HCT116 (cell line): ENCODE results near the gene CGN. TPM values are rescaled to one million over a fixed set of nuclear protein-coding genes. Genes with fewer than 3 reads are reported as not detected.

Experiments used
- ATAC-seq: fragments of 200-7000 bp; cut with Tn5 transposase; 2 replicates; pipeline ENCODE4 v1.9.1; 2020; ENCODE audit warnings: mild to moderate bottlenecking, moderate library complexity
- BruUV-seq: library from RNA; stranded (reverse); fragments of 400-500 nt; replicated peaks from 2 replicates; lab custom pipeline; 2021; lab: Mats Ljungman, UMichigan
- CTCF ChIA-PET: fragments of 300-600 bp; sonication (Branson Sonifier 250); formaldehyde crosslinking; loops from one replicate; lab custom pipeline; 2021; ENCODE audit warnings: antibody characterized with exemption; lab: Charles Lee
- POLR2A ChIA-PET: fragments of 300-600, 350-600 bp; sonication (Branson Sonifier 250); formaldehyde crosslinking; loops from one replicate; lab custom pipeline; 2021; ENCODE audit warnings: antibody characterized with exemption; lab: Charles Lee
- RAD21 ChIA-PET, 2 experiments: fragments of 300-600 bp; sonication (Branson Sonifier 250); formaldehyde crosslinking; loops; one replicate each; lab custom pipeline; 2023; ENCODE audit warnings: low total read pairs in 2 of 2; ENCODE audit not compliant: uncharacterized antibody in 2 of 2, unreplicated experiment in 2 of 2, low non-redundant PET in 1 of 2; lab: Charles Lee
- DNase-seq: peaks from one replicate; pipeline ENCODE4 v3.0.0-alpha.2; 2010; ENCODE audit warnings: low read depth, low spot score
- H2AFZ ChIP-seq: fragments of 200-600 bp; shearing (Covaris generic), sonication (generic); 2 replicates; pipeline ENCODE4 v1.6.1; 2017; ENCODE audit warnings: low read depth, mixed run types, mixed read lengths, antibody characterized with exemption, low read length; ENCODE audit not compliant: poor library complexity, severe bottlenecking
- H3K27ac ChIP-seq: 2 replicates; pipeline ENCODE4 v1.5.1; 2012; ENCODE audit warnings: low read depth, low read length
- H3K27me3 ChIP-seq: fragments of 200-600 bp; sonication (generic); 2 replicates; pipeline ENCODE4 v1.6.1; 2016; ENCODE audit warnings: mixed run types, low read length, mixed read lengths; ENCODE audit not compliant: insufficient read depth
- H3K36me3 ChIP-seq, 2 experiments: fragments of 200-500 bp in 1 of 2; fragments of 200-600 bp in 1 of 2; sonication (Bioruptor generic) in 1 of 2; sonication (generic) in 1 of 2; 2 replicates each; pipeline versions ENCODE4 v1.5.1 to v1.6.1; 2014 to 2016; ENCODE audit warnings: low read length in 2 of 2, inconsistent platforms in 1 of 2, mixed read lengths in 1 of 2, mixed run types in 1 of 2; ENCODE audit not compliant: insufficient read depth in 2 of 2, control insufficient read depth in 1 of 2
- H3K4me1 ChIP-seq, 2 experiments: fragments of 200-600 bp in 1 of 2; sonication (generic) in 1 of 2; 2 replicates each; pipeline versions ENCODE4 v1.5.1 to v1.6.1; 2012 to 2017; ENCODE audit warnings: low read length in 2 of 2, inconsistent platforms in 1 of 2, mild to moderate bottlenecking in 1 of 2, mixed read lengths in 1 of 2, mixed run types in 1 of 2, moderate library complexity in 1 of 2; ENCODE audit not compliant: insufficient read depth in 2 of 2, control insufficient read depth in 1 of 2
- H3K4me2 ChIP-seq: fragments of 200-600 bp; sonication (generic); 2 replicates; pipeline ENCODE4 v1.6.1; 2017; ENCODE audit warnings: mixed run types, low read length, mixed read lengths
- H3K4me3 ChIP-seq, 2 experiments: fragments of 200-600 bp in 1 of 2; sonication (generic) in 1 of 2; replicated peaks in 1 of 2; 2 replicates each; pipeline ENCODE4 v1.5.1; 2011 to 2016; ENCODE audit warnings: low read length in 2 of 2, control low read depth in 1 of 2, low read depth in 1 of 2, mild to moderate bottlenecking in 1 of 2, mixed read lengths in 1 of 2, mixed run types in 1 of 2
- H3K79me2 ChIP-seq: fragments of 200-600 bp; sonication (generic); 2 replicates; pipeline ENCODE4 v1.6.1; 2017; ENCODE audit warnings: mild to moderate bottlenecking, mixed run types, low read length, moderate library complexity, mixed read lengths; ENCODE audit not compliant: insufficient read depth
- H3K9ac ChIP-seq: fragments of 200-600 bp; sonication (generic); 2 replicates; pipeline ENCODE4 v1.6.1; 2016; ENCODE audit warnings: low read length, mixed read lengths
- H3K9me2 ChIP-seq: fragments of 200-600 bp; sonication (generic), shearing (Covaris generic); 2 replicates; pipeline ENCODE4 v1.6.1; 2017; ENCODE audit warnings: mixed run types, mild to moderate bottlenecking, moderate library complexity; ENCODE audit not compliant: insufficient read depth
- H3K9me3 ChIP-seq, 2 experiments: fragments of 200-500 bp in 1 of 2; fragments of 200-600 bp in 1 of 2; sonication (Bioruptor generic) in 1 of 2; sonication (generic) in 1 of 2; 2 replicates each; pipeline ENCODE4 v1.6.1; 2014 to 2017; ENCODE audit warnings: low read length in 2 of 2, mixed read lengths in 2 of 2, inconsistent platforms in 1 of 2, low read depth in 1 of 2, mild to moderate bottlenecking in 1 of 2, mixed run types in 1 of 2, moderate library complexity in 1 of 2; ENCODE audit not compliant: control insufficient read depth in 1 of 2, insufficient read depth in 1 of 2
- H4K20me1 ChIP-seq: fragments of 200-600 bp; sonication (generic), shearing (Covaris generic); 2 replicates; pipeline ENCODE4 v1.6.1; 2017; ENCODE audit warnings: mixed run types, mild to moderate bottlenecking, moderate library complexity; ENCODE audit not compliant: insufficient read depth
- CBX3 ChIP-seq: IDR thresholded peaks from 2 replicates; pipeline ENCODE4 v1.6.1; 2012; ENCODE audit warnings: low read depth
- EGR1 ChIP-seq: IDR thresholded peaks from 2 replicates; pipeline ENCODE4 v1.6.1; 2012; ENCODE audit warnings: low read depth
- EZH2 ChIP-seq: fragments of 200-600 bp; sonication (generic); IDR thresholded peaks from 2 replicates; pipeline ENCODE4 v1.6.1; 2017; ENCODE audit warnings: antibody characterized with exemption, mixed run types
- EZH2phosphoT487 ChIP-seq: fragments of 200-600 bp; IDR thresholded peaks from 2 replicates; pipeline ENCODE4 v1.6.1; 2018; ENCODE audit warnings: antibody characterized with exemption, borderline replicate concordance
- FOSL1 ChIP-seq: IDR thresholded peaks from 2 replicates; pipeline ENCODE4 v1.6.1; 2012; ENCODE audit warnings: low read depth
- JUND ChIP-seq: IDR thresholded peaks from 2 replicates; pipeline ENCODE4 v1.6.1; 2012
- MAX ChIP-seq: IDR thresholded peaks from 2 replicates; pipeline ENCODE4 v1.6.1; 2012
- SIN3A ChIP-seq: IDR thresholded peaks from 2 replicates; pipeline ENCODE4 v1.6.1; 2012; ENCODE audit warnings: low read depth
- SRF ChIP-seq: IDR thresholded peaks from 2 replicates; pipeline ENCODE4 v1.6.1; 2012; ENCODE audit warnings: low read depth
- YY1 ChIP-seq: IDR thresholded peaks from 2 replicates; pipeline ENCODE4 v1.6.1; 2011; ENCODE audit warnings: low read length, low read depth, moderate library complexity, mild to moderate bottlenecking; ENCODE audit not compliant: insufficient replicate concordance; ENCODE audit errors: extremely low read depth
- ZBTB33 ChIP-seq: IDR thresholded peaks from 2 replicates; pipeline ENCODE4 v1.6.1; 2011; ENCODE audit warnings: mild to moderate bottlenecking, low read length, moderate library complexity; ENCODE audit not compliant: insufficient replicate concordance; ENCODE audit errors: extremely low read depth
- ZNF274 ChIP-seq: fragments of 200-500 bp; sonication (Bioruptor generic); IDR thresholded peaks from 2 replicates; pipeline ENCODE4 v1.6.1; 2014; ENCODE audit warnings: mild to moderate bottlenecking, low read depth, low read length, inconsistent platforms
- intact Hi-C: fragments of 100-400 bp; cut with micrococcal nuclease; formaldehyde crosslinking; loops from 2 replicates; pipeline ENCODE4 v1.10.0; 2022
- total RNA-seq: library from RNA; stranded (reverse); gene quantifications from one replicate; pipeline ENCODE4 v1.2.1, GENCODE V29; 2021; ENCODE audit not compliant: unreplicated experiment

CGN gene
- total RNA-seq, 1 experiment from 2014 or later, result 19.7 TPM

- no peaks in the 10 kb centered on the region for H3K36me3 ChIP-seq
- BruUV-seq, result no TSS peak
- no peak for ATAC-seq
- peaks cover 38 to 60% of the 10 kb centered on the region in 2 experiments for H3K4me1 ChIP-seq
- TF ChIP-seq EZH2 (no peak), EZH2phosphoT487 (no peak), CBX3 (no peak), SIN3A (no peak)
- TF ChIP-seq, all 23 proteins: peak for 0
- no peaks in the 10 kb centered on the region for H3K9me3 ChIP-seq
- CTCF ChIA-PET, result no interaction called here
- H3K4me3 ChIP-seq, result peak overlapping the region in 1 of 2 experiments; percentile 36; a peak in 1 of 4 replicates
- peak overlapping the region; percentile 25 for H3K9ac ChIP-seq
- intact Hi-C loops, result no loop called here
- no peak for DNase-seq
- RAD21 ChIA-PET, result no interaction called here
- H3K27me3 ChIP-seq, result no peaks in the 10 kb centered on the region
- POLR2A ChIA-PET, result interaction anchor here (0.7 kb wide), 1 partner anchor 138 kb away, joined by 3 read pairs; no protein-coding TSS in a partner anchor
- peaks cover 27% of the 10 kb centered on the region for H3K79me2 ChIP-seq
- H3K4me2 ChIP-seq, result peak overlapping the region; percentile 69
- H3K27ac ChIP-seq, result no peak overlapping the region
- no peaks in the 10 kb centered on the region for H3K9me2 ChIP-seq
- H2AFZ ChIP-seq, result no peak overlapping the region
- H4K20me1 ChIP-seq, result no peaks in the 10 kb centered on the region
These were observed 35.1 kb downstream of the CGN start for GRCh38 chr1:151546011-151546925.

- intact Hi-C loops, result no loop called here
- no peaks in the 10 kb centered on the region for H3K9me3 ChIP-seq
- H4K20me1 ChIP-seq, result no peaks in the 10 kb centered on the region
- no peaks in the 10 kb centered on the region for H3K27me3 ChIP-seq
- RAD21 ChIA-PET, result no interaction called here
- CTCF ChIA-PET, result no interaction called here
- H3K27ac ChIP-seq, result peak overlapping the region; percentile 33
- no peaks in the 10 kb centered on the region for H3K36me3 ChIP-seq
- DNase-seq (peak; percentile 35), ATAC-seq (peak; percentile 77)
- H3K4me2 ChIP-seq, result peak overlapping the region; percentile 69
- peak overlapping the region; percentile 25 for H3K9ac ChIP-seq
- BruUV-seq, result no TSS peak
- POLR2A ChIA-PET, result interaction anchor here (2.3 kb wide), 1 partner anchor 7 kb away, joined by 23 read pairs; the partner anchor contains the start of gene TUFT1
- H3K4me1 ChIP-seq, result peaks cover 38 to 51% of the 10 kb centered on the region in 2 experiments
- peaks cover 26% of the 10 kb centered on the region for H3K79me2 ChIP-seq
- H3K9me2 ChIP-seq, result no peaks in the 10 kb centered on the region
- no peak overlapping the region for H2AFZ ChIP-seq
- peak overlapping the region in 1 of 2 experiments; percentile 36; a peak in 2 of 4 replicates for H3K4me3 ChIP-seq
- no peak for TF ChIP-seq SRF
- TF ChIP-seq ZBTB33, result no peak
- no peak for TF ChIP-seq ZNF274
- peak; percentile 90 for TF ChIP-seq MAX
- 0 out of 2 replicates have a peak, but pooled peaks have one; percentile 12 for TF ChIP-seq EGR1
- TF ChIP-seq SIN3A, result peak; percentile 78; the same call in 1 of the 2 replicates
- TF ChIP-seq YY1, result no peak
- no peak for TF ChIP-seq JUND
- no peak for TF ChIP-seq EZH2phosphoT487
- no peak for TF ChIP-seq FOSL1
These were observed 36.1 kb downstream of the CGN start for GRCh38 chr1:151547119-151547899.
